HFF-Myc (cell line): ENCODE data around the gene ELMO1.

Source experiments
- DNase-seq: peaks from one replicate; pipeline ENCODE4 v3.0.0-alpha.2; 2011; ENCODE audit warnings: low read depth; ENCODE audit errors: extremely low read depth
- H3K4me3 ChIP-seq: replicated peaks from 2 replicates; pipeline ENCODE4 v1.5.1; 2011; ENCODE audit warnings: low read depth, mild to moderate bottlenecking, control low read depth, low read length
- TF ChIP-seq, protein P1 (sequence below): IDR thresholded peaks from 2 replicates; pipeline ENCODE4 v1.5.1; 2012; ENCODE audit warnings: mild to moderate bottlenecking, low read depth, low read length, control low read depth; ENCODE audit errors: missing control alignments

The ELMO1 gene

DNA sequence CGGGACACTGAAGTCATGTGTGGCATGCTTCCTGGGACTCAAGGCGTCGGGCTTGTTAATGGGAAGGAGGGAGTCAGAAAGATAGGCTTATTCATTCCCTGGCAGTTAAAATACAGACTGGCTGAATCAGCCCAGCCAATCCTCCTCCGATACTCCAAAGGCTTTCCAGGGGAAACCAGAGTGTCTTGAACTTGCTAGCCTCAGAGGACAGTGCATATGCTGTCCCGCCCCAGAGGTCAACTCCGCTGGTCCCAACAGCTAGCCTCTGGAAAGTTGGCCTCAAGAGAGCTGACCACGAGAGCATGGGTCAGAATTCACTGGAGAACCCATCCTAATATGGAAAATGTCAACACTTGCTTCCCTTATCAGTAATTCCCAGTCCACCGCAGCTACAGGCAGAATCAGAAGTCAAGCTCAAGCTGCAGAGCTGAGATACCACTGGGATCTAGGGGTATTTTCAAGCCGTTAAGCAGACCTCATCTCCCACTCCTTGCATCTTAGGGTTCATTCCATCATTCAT lies 43.0 kb downstream of the ELMO1 start:
- no peak for DNase-seq
- H3K4me3 ChIP-seq, result no peak overlapping the region
- TF ChIP-seq, protein P1, sequence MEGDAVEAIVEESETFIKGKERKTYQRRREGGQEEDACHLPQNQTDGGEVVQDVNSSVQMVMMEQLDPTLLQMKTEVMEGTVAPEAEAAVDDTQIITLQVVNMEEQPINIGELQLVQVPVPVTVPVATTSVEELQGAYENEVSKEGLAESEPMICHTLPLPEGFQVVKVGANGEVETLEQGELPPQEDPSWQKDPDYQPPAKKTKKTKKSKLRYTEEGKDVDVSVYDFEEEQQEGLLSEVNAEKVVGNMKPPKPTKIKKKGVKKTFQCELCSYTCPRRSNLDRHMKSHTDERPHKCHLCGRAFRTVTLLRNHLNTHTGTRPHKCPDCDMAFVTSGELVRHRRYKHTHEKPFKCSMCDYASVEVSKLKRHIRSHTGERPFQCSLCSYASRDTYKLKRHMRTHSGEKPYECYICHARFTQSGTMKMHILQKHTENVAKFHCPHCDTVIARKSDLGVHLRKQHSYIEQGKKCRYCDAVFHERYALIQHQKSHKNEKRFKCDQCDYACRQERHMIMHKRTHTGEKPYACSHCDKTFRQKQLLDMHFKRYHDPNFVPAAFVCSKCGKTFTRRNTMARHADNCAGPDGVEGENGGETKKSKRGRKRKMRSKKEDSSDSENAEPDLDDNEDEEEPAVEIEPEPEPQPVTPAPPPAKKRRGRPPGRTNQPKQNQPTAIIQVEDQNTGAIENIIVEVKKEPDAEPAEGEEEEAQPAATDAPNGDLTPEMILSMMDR, result no peak

GRCh38 chr7:37405128-37405527 lies 43.5 kb downstream of the ELMO1 start:
- TF ChIP-seq, protein P1, result no peak
- H3K4me3 ChIP-seq, result no peak overlapping the region
- DNase-seq, result no peak

GRCh38 chr7:37399876-37400421 lies 48.7 kb downstream of the ELMO1 start:
- TF ChIP-seq, protein P1, result no peak
- DNase-seq, result no peak
- H3K4me3 ChIP-seq, result no peak overlapping the region

GRCh38 chr7:37398403-37398802 lies 50.3 kb downstream of the ELMO1 start:
- TF ChIP-seq, protein P1, result no peak
- no peak for DNase-seq
- no peak overlapping the region for H3K4me3 ChIP-seq

GRCh38 chr7:37395618-37396259 lies 52.9 kb downstream of the ELMO1 start:
- no peak for DNase-seq
- H3K4me3 ChIP-seq, result no peak overlapping the region
- TF ChIP-seq, protein P1, result no peak

DNA sequence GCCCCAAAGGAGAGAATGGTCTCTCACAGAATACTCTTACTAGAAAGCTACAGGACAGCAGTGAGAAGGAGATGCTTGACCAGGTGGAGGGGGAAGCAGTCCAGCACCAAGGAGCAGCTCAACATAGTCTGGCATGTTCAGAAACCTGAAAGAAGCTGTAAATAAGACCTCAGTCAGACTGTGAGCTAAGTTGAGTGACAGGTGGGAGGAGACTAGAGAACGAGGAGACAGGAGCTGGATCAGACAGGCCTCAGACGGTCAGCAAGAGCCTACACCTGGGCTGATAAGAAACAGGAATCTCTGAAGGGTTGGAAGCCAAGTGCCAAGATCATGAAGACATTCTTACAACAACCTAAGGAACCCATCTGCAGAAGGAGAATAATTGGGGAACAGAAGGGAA lies 54.5 kb downstream of the ELMO1 start:
- TF ChIP-seq, protein P1, result no peak
- H3K4me3 ChIP-seq, result no peak overlapping the region
- DNase-seq, result no peak
